ENCODE measurements around the gene KXD1.

KXD1 gene

DNA sequence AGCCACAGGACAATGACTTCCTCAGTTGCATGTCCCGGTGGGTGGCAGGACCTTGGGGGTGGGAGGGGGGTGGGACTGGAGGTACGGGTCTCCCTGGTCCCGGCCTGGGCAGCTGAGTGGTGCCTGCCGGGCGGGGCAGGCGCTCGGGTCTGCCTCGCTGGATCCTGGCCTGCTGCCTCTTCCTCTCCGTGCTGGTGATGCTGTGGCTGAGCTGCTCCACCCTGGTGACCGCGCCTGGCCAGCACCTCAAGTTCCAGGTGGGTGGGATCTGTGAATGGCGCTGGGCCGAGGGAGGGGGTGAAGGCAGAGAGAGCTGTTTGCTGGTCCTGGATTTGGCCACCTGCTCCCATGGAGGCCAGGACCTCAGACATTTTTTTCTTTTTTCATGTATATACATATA is 60.6 kb downstream of the KXD1 start:
- no peak for DNase-seq

All from cerebellar nuclear complex (tissue), 1 donor.